ENCODE data around the gene NTNG2.

DNA sequence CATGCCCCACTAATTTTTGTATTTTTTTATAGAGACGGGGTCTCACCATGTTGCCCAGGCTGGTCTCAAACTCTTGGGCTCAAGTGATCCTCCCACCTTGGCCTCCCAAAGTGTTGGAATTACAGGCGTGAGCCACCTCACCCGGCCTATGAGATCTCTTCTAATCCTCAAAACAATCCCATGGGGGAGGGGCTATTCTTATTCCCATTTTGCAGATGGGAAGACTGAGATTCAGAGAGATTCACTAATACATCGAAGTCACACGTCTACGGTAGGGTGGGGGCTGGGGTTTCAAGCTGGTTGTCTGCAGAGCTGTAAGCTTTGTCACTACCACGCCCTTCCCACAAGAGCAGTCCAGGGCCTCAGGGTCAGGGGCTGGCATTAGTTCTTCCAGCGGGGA lies 14.0 kb upstream of the NTNG2 start:
- TF ChIP-seq, protein P1, sequence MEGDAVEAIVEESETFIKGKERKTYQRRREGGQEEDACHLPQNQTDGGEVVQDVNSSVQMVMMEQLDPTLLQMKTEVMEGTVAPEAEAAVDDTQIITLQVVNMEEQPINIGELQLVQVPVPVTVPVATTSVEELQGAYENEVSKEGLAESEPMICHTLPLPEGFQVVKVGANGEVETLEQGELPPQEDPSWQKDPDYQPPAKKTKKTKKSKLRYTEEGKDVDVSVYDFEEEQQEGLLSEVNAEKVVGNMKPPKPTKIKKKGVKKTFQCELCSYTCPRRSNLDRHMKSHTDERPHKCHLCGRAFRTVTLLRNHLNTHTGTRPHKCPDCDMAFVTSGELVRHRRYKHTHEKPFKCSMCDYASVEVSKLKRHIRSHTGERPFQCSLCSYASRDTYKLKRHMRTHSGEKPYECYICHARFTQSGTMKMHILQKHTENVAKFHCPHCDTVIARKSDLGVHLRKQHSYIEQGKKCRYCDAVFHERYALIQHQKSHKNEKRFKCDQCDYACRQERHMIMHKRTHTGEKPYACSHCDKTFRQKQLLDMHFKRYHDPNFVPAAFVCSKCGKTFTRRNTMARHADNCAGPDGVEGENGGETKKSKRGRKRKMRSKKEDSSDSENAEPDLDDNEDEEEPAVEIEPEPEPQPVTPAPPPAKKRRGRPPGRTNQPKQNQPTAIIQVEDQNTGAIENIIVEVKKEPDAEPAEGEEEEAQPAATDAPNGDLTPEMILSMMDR (IDR thresholded peaks at IDR 0.05) = no peak
- no peak for TF ChIP-seq POLR2A (IDR thresholded peaks at IDR 0.05)
